HG03045 (cell line): ENCODE data around the gene ANTXR1.
"Not testable (repeated sequence)": the region's sequence is repeated elsewhere in the genome, so short reads cannot be mapped to it uniquely, and the experiment has no call there.

Experiments
- ATAC-seq: cut with Tn5 transposase; IDR thresholded peaks from one replicate; pipeline ENCODE4 v1.9.1; 2021; ENCODE audit warnings: mild to moderate bottlenecking, moderate library complexity; ENCODE audit not compliant: unreplicated experiment

ANTXR1 gene

GRCh38 chr2:69222953-69223658 is 210.1 kb downstream of the ANTXR1 start:
- no peak for ATAC-seq

GRCh38 chr2:69223759-69224511 is 211.0 kb downstream of the ANTXR1 start:
- ATAC-seq, result no peak

GRCh38 chr2:69224512-69224837 is 211.5 kb downstream of the ANTXR1 start:
- ATAC-seq, result no peak

- ATAC-seq, result no peak
Observed at GRCh38 chr2:69225933-69226332, 213.0 kb downstream of the ANTXR1 start.

- ATAC-seq, result no peak
Observed at GRCh38 chr2:69226903-69227302, 213.9 kb downstream of the ANTXR1 start.

- ATAC-seq, result no peak
Observed at GRCh38 chr2:69227716-69228115, 214.7 kb downstream of the ANTXR1 start.

- not testable (repeated sequence) for ATAC-seq
Observed at GRCh38 chr2:69230946-69231345, 218.0 kb downstream of the ANTXR1 start.

GRCh38 chr2:69231612-69232277 is 218.8 kb downstream of the ANTXR1 start:
- no peak for ATAC-seq

- not testable (repeated sequence) for ATAC-seq
Observed at GRCh38 chr2:69235835-69236234, 222.9 kb downstream of the ANTXR1 start.

GRCh38 chr2:69237070-69237670 is 224.2 kb downstream of the ANTXR1 start:
- no peak for ATAC-seq

- no peak for ATAC-seq
Observed at GRCh38 chr2:69238449-69239031, 225.6 kb downstream of the ANTXR1 start.

GRCh38 chr2:69241093-69241492 is 228.1 kb downstream of the ANTXR1 start:
- ATAC-seq, result no peak

GRCh38 chr2:69241664-69242514 is 228.9 kb downstream of the ANTXR1 start:
- no peak for ATAC-seq

GRCh38 chr2:69242651-69243051 is 229.7 kb downstream of the ANTXR1 start:
- no peak for ATAC-seq

- ATAC-seq, result no peak
Observed at GRCh38 chr2:69243652-69244051, 230.7 kb downstream of the ANTXR1 start.

GRCh38 chr2:69244882-69245281 is 231.9 kb downstream of the ANTXR1 start:
- no peak for ATAC-seq

- ATAC-seq, result no peak
Observed at GRCh38 chr2:69247583-69247982, 234.6 kb downstream of the ANTXR1 start.

GRCh38 chr2:69248232-69248631 is 235.3 kb downstream of the ANTXR1 start:
- ATAC-seq, result no peak

GRCh38 chr2:69250981-69251380 is 238.0 kb downstream of the ANTXR1 start:
- ATAC-seq, result no peak

GRCh38 chr2:69251943-69252342 is 239.0 kb downstream of the ANTXR1 start:
- ATAC-seq, result no peak
